ENCODE measurements around the gene SLC9A8.
"Not testable (repeated sequence)": the region's sequence is repeated elsewhere in the genome, so short reads cannot be mapped to it uniquely, and the experiment has no call there.

The SLC9A8 gene

DNA sequence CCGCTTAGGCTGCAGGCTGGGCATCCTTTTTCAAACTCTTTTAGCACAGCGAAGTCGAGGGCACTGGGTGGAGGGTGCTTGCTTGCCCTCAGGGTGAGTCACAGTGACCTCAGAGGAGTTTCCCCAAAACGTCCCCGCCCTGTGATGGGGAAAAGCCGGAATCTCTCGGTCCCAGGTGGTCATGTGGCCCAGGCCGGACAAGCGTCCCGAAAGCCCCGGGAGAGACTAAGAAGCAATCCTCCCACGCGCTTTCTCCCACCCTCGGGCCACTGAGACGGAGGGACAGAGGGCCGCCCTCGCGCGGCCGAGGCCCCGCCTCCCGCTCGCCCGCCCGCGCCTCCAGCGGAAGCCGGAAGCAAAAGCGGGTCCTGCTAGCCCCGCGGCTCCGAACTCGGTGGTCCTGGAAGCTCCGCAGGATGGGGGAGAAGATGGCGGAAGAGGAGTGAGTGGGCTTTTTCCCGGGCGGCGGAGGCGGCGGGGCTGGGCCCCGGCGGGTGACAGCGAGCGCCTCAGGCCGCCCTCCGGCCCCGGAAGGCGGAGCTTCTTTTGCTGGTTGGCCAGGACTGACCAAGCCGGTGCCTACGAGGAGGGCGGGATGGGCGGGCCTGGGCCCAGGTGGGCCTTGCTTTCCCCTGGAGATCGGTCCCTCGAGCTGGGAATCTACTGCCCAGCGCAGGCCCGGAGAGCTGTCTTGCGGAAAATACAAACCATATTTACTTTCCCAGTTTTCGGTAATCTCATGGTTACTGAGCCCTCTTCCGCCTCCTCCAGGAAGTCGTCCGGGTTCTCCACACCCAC lies at the start of gene SLC9A8:
Gene SLC9A8, plus strand, starts transcription at position 322 of the 798 bp plus-strand sequence. Its CDS starts 95 bp downstream, at position 417.
- peak; percentile 81 for DNase-seq (ENCODE audit: low spot score)

GRCh38 chr20:49762940-49763766 lies 49.5 kb upstream of the SLC9A8 start:
- no peak for DNase-seq (ENCODE audit: low spot score)

- no peak for DNase-seq (ENCODE audit: low spot score)
Observed at GRCh38 chr20:49765413-49765736, 47.3 kb upstream of the SLC9A8 start.

GRCh38 chr20:49765846-49766541 lies 46.6 kb upstream of the SLC9A8 start:
- no peak for DNase-seq (ENCODE audit: low spot score)

DNA sequence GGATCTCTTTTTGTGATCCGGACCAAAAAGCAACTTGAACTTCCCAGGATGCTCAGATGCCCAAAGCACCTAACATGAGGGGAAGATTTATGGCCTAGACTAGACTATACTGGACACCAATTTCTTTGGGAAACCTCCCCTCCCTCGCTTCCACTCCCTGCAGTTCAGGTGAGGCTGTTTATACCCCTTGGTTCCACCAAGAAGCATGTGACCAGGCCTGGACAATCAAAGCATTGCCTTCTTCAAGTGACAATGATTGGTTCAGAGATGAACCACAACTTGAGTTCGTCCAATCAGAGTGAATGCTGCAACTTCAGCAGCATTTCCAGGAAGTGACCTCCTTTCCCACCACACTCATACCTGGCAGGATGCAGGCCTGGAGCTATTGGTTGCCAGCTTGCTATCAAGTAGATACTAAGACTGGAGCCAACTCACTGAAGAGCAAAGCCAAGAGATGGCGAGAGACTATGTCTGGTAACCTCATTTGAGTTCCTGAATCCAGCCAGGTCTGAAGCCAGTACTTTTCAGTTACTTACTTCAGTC lies 45.6 kb upstream of the SLC9A8 start:
- no peak for DNase-seq (ENCODE audit: low spot score)

DNA sequence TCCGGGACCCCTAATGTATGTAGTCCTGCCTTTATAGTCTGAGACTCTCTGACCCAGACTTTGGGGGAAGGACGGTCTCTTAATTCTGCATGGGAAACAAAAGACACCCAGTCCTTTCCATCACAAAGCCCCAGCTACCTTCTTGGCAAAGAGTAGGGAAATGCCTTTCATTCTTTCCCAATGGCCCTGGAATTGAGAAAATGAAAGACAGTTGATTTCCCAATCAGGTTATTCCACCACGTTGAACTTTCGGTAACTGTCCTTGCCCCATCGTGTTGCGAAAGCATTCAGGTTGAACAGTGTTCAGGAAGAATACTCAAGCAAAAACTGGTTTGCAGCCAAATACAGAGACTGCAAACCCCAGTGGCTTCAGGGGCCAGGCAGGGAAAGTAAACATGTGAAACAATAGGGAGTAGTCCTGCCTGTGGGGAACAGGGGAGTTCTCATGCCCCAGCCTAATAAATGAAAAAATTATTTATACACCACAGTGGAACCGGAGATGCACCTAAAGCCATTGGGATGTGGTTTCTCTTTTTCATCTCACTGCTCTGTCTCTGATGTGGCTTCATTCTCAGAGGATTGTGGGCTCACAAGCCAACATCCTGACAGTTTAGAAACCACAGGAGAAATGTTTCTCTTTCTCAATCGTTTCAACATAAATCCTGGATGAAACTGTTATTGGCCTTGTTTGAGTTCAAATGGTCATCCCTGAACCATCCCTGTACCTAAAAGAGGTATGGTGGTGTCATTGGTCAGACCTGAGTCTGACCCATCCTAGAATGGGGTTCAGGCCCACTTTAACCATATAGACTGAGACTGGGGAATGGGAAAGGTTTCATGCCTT lies 44.2 kb upstream of the SLC9A8 start:
- no peak for DNase-seq (ENCODE audit: low spot score)

DNA sequence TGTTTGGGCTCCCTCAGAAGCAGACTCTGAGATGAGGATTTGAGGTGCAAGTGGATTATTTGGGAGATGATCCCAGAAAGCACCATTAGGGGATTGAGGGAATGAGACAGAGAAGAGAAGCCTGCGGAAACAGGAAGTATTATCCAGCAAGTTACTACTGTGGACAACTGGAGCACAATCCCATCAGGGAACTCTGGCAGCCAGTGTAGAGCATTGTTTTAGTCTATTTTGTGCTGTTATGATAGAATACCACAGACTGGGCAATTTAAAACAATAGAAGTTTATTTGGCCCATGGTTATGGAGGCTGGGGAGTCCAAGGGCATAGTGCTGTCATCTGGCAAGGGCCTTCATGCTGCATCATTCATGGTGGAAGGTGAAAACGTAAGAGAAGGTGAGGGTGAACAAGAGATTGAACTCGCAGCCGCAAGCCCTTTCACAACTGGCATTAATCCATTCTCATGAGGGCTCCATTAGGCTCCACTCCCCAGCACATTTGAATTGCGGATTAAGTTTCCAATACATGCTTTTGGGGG lies 43.5 kb upstream of the SLC9A8 start:
- DNase-seq (ENCODE audit: low spot score): no peak

DNA sequence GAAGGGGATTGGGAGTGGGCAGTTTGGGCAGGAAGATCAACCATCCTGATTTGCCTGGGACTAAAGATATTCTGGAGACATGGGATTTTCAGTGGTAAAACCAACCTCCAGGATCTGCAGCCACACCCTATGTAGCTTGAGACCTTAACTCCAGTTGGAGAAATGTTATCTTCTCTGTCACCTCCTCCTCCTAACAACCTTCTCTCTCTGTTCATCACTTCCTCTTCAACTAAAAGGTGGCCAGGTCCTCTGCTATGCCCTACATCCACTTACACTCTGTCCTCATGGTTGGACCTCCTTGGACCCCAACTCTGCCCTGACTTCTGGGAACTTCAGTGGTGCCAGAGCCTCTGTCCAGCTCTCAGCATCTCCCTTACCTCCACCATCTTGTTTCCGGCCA lies 42.0 kb upstream of the SLC9A8 start:
- no peak for DNase-seq (ENCODE audit: low spot score)

DNA sequence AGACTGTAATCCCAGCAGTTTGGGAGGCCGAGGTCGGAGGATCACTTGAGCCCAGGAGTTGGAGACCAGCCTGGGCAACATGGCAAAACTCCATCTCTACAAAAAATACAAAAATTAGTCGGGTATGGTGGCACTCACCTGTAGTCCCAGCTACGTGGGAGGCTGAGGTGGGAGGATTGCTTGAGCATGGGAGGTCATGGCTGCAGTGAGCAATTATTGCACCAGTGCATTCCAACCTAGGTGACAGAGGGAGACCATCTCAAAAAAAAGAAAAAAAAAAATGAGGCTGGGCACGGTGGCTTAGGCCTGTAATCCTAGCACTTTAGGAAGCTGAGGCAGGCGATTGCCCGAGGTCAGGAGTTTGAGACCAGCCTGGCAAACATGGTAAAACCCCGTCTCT lies 38.4 kb upstream of the SLC9A8 start:
- DNase-seq (ENCODE audit: low spot score): not testable (repeated sequence)

- DNase-seq (ENCODE audit: low spot score): peak; percentile 95
Observed at GRCh38 chr20:49775229-49775693, 37.4 kb upstream of the SLC9A8 start.

DNA sequence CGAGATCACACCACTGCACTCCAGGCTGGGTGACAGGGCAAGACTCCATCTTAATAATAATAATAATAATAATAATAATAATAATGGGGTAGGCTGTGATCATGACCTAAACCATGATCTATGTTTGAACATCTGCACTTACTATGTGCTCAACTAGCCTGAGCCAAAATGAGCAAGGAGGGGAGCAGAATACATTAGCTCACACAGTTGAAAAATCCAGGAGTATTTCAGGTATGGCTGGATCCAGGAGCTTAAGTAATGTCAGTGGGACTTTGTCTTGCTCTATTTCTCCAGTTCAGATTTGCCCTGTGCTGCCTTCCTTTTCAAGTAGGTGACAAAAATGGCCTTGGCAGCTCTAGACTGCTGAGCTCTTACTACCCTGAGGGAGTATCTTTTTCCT lies 32.7 kb upstream of the SLC9A8 start:
- DNase-seq (ENCODE audit: low spot score): no peak

DNA sequence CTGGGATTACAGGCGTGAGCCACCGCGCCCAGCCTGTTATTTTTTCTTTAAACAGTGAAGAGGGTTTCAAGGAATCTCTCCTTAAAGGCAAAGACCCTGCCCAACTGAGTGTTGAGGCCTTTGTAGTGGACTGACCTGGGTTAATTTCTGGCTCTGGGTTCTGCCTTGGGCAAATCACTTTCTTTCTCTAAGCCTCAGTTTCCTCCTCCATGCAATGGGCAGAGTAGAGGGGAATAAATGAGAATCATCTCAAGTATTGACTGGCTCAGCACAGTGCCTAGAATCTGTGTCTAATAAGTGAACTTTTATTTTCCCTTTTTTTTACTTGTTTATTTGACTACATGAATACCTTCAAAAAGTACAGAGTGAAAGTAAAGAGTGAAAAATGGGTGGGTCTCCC lies 31.0 kb upstream of the SLC9A8 start:
- DNase-seq (ENCODE audit: low spot score): no peak

DNA sequence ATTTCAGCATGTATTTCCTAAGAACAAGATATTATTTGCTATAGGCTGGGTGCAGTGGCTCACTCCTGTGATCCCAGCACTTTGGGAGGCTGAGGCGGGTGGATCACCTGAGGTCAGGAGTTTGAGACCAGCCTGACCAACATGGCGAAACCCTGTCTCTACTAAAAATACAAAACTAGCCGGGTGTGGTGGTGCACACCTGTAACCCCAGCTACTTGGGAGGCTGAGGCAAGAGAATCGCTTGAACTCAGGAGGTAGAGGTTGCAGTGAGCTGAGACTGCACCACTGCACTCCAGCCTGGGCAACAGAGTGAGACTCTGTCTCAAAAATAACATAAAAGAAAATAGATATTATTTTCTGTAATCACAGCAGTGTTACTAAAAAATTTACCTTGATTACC lies 30.2 kb upstream of the SLC9A8 start:
- not testable (repeated sequence) for DNase-seq (ENCODE audit: low spot score)

DNA sequence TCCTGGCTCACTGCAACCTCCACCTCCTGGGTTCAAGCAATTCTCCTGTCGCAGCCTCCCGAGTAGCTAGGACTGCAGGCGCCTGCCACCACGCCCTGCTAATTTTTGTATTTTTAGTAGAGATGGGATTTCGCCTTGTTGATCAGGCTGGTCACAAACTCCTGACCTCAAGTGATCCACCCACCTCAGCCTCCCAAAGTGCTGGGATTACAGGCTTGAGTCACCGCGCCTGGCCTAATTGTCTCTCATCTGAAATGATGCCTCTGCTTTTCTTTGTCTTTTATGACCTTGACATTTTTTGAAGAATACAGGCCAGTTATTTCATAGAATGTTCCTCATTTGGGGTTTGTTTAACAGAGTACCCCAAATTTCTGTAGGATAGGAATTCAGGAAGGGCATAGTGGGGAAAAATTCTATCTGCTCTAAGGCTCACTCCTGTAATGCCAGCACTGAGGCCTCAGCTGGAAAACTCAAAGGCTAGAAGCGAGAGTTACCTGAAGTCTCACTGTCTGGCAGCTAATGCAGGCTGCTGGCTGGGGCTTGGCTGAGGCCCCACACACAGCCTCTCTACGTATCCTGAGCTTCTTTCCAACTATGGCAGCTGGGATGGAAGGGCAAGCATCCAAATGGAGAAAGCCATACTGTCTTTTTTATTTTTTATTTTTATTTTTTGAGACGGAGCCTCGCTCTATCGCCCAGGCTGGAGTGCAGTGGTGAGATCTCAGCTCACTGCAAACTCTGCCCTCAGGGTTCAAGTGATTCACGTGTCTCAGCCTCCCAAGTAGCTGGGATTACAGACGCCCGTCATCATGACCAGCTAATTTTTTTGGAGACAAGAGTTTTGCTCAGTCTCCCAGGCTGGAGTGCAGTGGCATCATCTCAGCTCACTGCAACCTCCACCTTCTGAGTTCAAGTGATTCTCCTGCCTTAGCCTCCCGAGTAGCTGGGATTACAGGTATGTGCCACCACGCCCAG lies 29.3 kb upstream of the SLC9A8 start:
- not testable (repeated sequence) for DNase-seq (ENCODE audit: low spot score)

DNA sequence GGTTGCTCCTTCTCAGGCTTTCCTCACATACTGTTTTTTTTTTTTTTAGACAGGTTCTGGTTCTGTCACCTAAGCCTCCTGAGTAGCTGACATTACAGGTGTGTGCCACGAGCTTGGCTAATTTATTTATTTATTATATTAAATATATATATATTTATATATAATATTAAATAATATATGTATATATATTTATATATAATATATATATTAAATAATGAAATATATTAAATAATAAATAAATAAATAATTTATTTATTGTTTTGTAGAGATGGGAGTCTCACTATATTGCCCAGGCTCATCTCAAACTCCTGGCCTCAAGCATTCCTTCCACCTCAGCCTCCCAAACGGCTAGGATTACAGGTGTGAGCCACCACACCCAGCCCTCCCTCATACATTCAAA lies 28.3 kb upstream of the SLC9A8 start:
- DNase-seq (ENCODE audit: low spot score): no peak

DNA sequence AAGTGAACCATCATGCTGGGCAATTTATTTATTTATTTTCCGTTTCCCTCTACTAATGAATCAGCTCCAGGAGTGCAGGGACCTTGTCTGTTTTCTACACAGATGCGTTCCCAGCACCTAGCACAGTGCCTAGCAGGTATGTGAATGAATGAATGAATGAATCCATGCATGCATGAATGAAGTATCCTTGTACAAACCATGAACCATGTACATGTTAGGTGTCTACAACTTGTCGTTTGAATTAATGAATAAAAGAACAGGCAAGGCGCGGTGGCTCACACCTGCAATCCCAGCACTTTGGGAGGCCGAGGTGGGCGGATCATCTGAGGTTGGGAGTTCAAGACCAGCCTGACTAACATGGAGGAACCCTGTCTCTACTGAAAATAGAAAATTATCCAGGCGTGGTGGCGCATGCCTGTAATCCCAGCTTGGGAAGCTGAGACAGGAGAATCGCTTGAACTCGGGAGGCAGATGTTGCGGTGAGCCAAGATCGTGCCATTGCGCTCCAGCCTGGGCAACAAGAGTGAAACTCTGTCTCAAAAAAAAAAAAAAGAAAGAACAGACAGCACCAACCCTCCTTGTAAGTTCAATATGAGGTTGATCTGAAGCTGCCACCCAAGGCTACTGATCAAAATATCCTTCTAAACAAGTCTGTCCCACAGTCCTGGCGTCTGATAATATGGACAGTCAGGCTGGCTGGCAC lies 27.3 kb upstream of the SLC9A8 start:
- no peak for DNase-seq (ENCODE audit: low spot score)

DNA sequence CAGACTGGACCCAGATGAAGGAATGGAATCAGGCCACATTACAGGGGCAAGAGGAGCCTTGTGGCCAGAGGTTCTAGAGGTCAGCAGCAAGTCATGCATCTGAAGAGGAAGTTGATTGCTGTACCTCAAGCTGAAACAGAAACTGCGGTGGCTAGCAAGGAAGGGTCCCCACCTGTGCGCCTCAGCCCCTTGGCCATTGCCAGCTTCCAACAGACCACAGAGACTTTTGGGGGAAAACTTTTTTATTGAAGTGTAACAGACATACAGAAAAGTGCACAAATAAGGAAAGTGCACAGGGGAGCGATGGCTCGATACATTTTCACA lies 26.8 kb upstream of the SLC9A8 start:
- DNase-seq (ENCODE audit: low spot score): no peak

GRCh38 chr20:49786196-49786595 lies 26.4 kb upstream of the SLC9A8 start:
- DNase-seq (ENCODE audit: low spot score): no peak

DNA sequence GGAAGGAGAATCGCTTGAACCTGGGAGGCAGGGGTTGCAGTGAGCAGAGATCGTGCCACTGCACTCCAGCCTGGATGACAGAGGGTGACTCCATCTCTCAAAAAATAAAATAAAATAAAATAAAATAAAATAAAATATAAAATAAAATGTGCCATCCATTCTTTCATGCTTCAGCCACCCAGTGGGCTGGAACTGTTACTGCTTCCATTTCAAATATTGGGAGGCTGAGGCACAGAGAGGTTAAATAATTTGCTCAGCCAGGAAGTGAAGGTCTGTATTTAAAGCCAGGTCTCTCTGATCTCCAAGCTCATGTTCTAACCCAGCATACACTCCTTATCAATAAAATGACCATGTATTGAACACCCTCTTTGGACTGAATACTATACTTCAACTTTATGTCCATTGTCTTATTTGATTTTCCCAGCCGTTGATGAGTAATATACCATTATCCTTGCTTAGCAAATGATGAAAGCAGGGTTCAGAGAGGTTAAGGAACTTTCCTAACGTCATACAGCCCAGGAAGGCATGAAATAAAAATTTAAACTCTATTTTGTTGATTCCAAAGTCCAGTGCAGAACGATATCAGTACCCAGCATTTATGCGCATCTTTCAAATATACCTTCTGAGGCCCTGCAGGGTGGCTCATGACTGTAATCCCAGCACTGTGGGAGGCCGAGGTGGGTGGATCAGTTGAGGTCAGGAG lies 25.8 kb upstream of the SLC9A8 start:
- DNase-seq (ENCODE audit: low spot score): peak; percentile 21
